Panc1 (cell line): ENCODE results near the gene BLTP3B.

Source experiments
- CTCF ChIP-seq: fragments of 450-650 bp; IDR thresholded peaks from 2 replicates; pipeline ENCODE4 v1.5.1; 2017; ENCODE audit warnings: mild to moderate bottlenecking
- SIN3A ChIP-seq: IDR thresholded peaks from 2 replicates; pipeline ENCODE4 v1.6.1; 2012; ENCODE audit warnings: low read depth, mild to moderate bottlenecking, low read length, moderate library complexity, borderline replicate concordance; ENCODE audit not compliant: insufficient read depth

DNA sequence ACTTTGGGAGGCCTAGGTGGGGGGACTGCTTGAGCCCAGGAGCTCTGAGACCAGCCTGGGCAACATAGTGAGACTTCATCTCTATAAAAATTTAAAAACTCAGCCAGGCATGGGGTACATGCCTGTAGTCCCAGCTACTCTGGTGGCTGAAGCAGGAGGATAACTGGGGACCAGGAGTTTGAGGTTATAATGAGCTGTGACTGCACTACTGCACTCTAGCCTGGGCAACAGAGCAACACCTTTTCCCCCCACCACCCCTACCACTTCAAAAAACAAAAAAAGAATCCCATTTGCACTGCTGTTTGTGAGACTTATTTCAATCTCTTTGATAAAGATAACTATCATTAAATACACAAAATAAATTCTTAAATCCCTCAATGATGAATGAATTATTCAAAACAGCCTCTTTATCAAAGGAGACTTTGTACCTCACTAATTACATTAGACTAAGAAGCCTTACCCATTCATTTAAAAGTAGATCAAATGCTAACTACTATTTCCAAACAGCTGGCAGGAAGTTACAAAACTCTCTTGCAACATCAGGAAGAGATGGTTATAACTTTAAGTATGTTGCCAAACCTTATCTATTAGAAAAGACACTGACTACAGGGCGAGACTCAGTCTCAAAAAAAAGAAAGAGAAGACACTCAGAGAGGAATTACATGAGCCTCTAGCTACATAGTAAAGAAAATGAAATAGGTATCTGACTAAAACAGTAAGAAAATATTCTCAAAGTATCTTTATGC, 14.7 kb downstream of the BLTP3B start:
- TF ChIP-seq SIN3A: no peak
- TF ChIP-seq CTCF: no peak
